Spleen (tissue), 7 donors: ENCODE measurements around the gene SLC5A5.

Experiments used
- CTCF ChIP-seq, 11 experiments: fragments of 200-600 bp in 7 of 11; fragments of 450-650 bp in 4 of 11; sonication (generic) in 4 of 11; IDR thresholded peaks in 8 of 11; conservative IDR thresholded peaks in 3 of 11; 1 replicate in 7 of 11; 2 replicates in 4 of 11; pipeline versions ENCODE4 v1.4.0 to v1.8.0; 2016 to 2021; ENCODE audit warnings: antibody characterized with exemption in 11 of 11, inconsistent platforms in 4 of 11, mild to moderate bottlenecking in 1 of 11
- POLR2A ChIP-seq, 3 donors: fragments of 450-650 bp; IDR thresholded peaks; one replicate each; pipeline ENCODE4 v1.5.1; 2017; ENCODE audit warnings: antibody characterized with exemption in 3 of 3, mild to moderate bottlenecking in 1 of 3
- POLR2AphosphoS5 ChIP-seq, 3 donors: sonication (generic); formaldehyde crosslinking; IDR thresholded peaks; one replicate each; pipeline ENCODE4 v1.5.1; 2017; ENCODE audit warnings: antibody characterized with exemption in 3 of 3
- donor health status: DM: no; HTN: no; CAD: no; lungs with moderate emphysema.
- donor health status: DM: no; HTN: no; CAD: no.
- donor health status: DM: no; HTN: no; CAD: no.

GRCh38 chr19:17881701-17882100 lies 10.0 kb downstream of the SLC5A5 start:
- no peak for TF ChIP-seq POLR2A (IDR thresholded peaks at IDR 0.05)
- no peak for TF ChIP-seq CTCF (IDR thresholded peaks at IDR 0.05 in 8 of 11, conservative IDR thresholded peaks at IDR 0.05 in 3 of 11)
- no peak for TF ChIP-seq POLR2AphosphoS5 (IDR thresholded peaks at IDR 0.05)
